ENCODE results near the gene SLC2A6.

The SLC2A6 gene, protein sequence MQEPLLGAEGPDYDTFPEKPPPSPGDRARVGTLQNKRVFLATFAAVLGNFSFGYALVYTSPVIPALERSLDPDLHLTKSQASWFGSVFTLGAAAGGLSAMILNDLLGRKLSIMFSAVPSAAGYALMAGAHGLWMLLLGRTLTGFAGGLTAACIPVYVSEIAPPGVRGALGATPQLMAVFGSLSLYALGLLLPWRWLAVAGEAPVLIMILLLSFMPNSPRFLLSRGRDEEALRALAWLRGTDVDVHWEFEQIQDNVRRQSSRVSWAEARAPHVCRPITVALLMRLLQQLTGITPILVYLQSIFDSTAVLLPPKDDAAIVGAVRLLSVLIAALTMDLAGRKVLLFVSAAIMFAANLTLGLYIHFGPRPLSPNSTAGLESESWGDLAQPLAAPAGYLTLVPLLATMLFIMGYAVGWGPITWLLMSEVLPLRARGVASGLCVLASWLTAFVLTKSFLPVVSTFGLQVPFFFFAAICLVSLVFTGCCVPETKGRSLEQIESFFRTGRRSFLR

GRCh38 chr9:133478851-133479711 lies at the start of gene SLC2A6:
Gene SLC2A6 (minus strand): TSS chr9:133479099. CDS start chr9:133479059, 40 bp downstream.
- DNase-seq = peak; percentile 89

- peak; percentile 62 for DNase-seq
Observed at GRCh38 chr9:133528001-133528875, 49.3 kb upstream of the SLC2A6 start.

DNA sequence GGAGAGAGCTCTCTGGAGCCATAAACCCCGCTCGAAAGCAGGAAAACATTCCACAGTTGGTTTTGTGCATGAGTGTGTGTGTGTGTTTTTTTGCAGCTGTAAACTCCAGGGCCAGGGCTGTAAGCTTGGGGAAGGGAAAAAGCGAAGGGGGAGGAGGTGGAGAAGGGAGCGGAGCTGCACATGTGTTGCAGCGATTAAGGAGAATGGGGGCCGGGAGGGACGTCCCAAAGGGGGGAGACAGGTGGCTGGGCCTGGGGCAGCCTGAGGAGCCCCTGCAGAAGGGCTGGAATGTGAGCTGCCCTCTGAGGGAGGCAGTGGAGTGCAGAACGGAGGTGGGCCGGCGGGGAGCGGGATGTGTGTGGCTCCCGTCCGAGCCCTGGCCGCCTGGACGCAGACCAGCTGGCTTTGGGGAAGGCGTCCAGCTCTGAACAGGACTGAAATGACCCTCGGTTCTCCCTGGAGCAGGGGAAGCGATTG lies 48.6 kb upstream of the SLC2A6 start:
- peak; percentile 88 for DNase-seq

GRCh38 chr9:133526721-133527321 lies 47.9 kb upstream of the SLC2A6 start:
- no peak for DNase-seq

DNA sequence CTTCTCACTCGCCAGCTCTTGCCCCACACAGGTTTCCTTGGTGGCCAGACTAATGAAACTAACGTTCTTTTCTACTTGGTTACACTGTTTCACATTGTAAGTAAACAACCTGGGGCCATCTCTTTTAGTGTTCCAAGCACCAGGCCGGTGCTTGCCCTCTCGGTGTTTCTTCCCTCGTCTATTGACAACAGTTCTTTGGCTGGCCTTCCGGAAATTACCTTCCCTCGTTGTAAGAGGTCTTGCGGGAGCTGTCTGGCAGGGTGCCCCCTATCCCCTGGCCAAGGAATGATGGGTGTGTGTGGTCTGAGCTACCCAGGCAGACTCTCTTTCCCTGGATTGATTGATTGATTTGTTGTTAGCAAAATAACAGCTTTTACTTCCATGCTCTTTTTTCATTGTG lies 46.8 kb upstream of the SLC2A6 start:
- no peak for DNase-seq

DNA sequence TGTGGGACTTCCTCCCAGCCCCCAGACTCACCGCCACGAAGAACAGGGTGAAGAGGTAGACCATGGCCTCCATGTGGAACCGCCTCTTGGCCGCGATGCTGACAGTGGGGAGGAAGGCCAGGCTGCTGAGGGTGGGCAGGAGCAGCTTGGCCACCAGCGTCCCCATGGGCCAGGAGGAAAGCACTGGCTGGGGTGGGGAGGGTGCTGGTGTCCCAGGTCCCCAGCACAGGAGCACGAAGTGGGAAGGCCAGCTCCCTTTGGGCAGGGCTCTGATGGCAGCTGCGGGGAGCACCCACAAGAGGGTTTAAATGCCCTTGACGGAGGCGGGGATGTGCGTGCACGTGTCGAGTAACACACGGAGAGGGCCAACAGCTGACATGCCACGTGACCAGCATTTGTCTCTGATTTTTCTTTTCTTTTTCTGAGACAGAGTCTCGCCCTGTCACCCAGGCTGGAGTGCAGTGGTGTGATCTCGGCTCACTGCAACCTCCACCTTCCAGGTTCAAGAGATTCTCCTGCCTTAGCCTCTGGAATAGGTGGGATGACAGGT lies 45.9 kb upstream of the SLC2A6 start, which contains the start of gene MYMK:
MYMK (minus strand) TSS at position 281 of the 550 bp plus-strand sequence; CDS start at position 166, 115 bp downstream.
- no peak for DNase-seq

GRCh38 chr9:133524146-133524545 lies 45.2 kb upstream of the SLC2A6 start:
- no peak for DNase-seq

- DNase-seq = no peak
Observed at GRCh38 chr9:133523106-133523505, 44.2 kb upstream of the SLC2A6 start.

DNA sequence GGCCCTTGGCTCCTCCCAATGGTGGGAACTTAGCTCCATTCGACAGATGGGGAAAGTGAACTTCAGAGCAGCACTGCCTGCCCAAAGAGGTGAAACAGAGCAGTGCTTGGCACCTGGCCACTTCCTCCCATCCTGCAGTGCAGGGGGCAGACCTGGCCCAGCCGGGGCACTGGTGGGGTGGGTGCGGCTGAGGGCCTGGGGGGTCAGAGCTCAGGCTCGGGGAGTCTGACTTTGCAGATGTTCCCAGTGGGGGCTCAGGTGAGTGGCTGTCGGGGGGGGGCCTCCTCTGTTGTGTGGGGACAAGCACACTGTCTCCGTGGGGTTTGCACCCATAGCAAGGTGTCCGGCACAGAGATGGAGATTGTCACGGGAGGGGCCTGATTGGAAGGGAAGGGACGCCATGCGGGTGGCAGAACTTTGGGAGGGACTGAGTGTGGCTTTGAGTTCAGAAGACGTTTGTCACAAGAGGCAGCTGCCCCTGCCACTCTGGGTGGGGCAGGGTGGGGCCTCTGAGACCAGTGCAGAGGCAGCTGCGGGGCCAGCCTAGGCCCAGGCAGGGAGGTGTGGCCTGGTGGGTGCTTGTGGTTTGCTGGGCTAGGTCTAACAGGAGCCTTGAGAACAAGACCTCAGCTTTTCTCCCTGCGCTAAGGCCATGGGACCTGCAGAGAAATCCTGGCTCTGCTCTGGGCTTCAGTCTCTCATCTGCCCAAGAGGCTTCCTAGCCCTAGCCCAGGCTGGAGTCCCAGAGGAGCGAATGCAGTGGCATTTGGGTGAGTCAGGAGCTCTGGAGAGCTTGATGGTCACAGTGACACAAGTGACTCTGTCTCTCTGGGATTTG lies 43.4 kb upstream of the SLC2A6 start:
- peak; percentile 77 for DNase-seq

DNA sequence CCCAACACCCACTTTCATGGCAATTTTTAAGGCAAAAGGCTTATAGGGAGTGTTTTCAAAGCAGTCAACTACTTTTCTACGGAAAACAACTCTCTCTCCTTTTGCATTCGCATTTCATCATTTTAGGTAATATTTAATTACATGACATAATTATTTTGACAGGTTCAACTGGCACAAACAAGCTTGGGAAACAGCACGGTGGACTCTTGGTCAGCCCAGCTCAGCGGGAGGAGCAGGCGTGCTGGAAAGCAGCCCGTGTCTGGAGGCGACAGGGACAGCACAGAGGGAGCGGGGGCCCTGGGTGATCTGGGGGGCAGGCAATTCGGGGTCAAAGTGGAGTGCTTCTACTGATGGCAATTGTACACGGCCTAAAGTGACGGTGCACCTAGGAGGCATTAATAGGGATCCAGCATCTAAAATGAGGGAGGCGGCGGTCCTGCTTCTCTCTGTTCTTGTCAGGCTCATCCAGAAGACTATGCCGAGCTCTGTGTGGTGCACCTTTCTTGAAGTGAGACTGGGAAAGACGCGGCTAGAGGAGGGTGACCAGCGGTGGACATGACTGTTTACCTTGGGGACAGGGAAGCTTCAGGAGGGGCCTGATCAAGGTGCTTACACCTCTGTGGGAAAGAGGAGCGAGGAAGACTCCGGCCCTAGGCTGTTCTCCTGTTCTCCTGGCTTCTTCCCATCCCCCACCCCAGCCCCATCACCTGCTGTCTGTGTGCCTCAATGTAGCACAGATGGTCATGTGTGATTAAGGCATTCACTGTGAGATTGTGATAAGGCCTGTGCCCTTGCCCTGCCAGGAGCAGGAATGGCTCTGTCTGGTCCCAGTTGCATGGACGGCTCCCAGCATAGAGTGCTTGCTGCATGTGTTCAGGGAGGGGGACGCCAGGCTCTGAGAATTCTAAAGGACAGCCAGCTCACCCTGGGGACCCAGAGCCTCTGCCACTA lies 42.5 kb upstream of the SLC2A6 start:
- no peak for DNase-seq

- no peak for DNase-seq
Observed at GRCh38 chr9:133520121-133520835, 41.4 kb upstream of the SLC2A6 start.

DNA sequence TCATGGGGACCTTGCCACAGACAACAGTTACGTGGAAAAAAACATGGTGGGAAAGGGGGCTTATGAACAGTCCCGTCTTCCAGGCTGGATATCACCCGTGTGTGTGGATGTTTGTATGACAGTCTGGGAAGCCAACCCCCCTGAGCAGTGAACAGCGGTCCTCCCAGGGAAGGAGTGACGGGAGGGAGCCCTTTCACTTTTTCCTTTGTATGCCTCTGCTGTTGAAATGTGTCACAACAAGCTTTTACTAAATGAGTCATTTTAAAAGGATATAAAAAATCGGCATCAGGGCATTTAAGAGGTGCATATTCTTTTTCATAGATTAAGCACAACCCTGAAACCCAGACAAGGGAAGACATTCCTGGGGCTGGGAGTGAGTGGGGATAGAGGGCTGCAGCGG lies 40.8 kb upstream of the SLC2A6 start:
- no peak for DNase-seq

GRCh38 chr9:133518706-133519449 lies 40.0 kb upstream of the SLC2A6 start:
- no peak for DNase-seq

DNA sequence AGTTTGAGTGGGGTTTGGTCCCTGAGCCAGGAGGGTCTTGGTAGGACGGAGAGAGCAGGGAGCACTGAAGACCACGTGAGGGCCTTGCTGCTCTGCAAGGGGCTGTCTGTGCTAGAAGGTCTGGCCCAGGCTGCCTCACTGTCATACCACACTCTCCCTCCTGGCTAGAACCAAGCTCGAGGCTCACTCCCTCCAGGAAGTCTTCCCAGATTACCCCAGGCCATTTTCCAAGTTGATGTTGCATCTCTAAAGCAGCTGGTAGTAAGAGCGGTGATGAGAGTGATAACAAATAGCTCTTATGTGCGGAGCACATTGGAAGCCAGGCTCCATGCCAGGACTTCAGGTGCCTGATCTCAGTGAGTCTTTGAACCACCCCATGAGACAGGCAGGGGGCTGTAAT lies 39.3 kb upstream of the SLC2A6 start:
- DNase-seq = no peak

DNA sequence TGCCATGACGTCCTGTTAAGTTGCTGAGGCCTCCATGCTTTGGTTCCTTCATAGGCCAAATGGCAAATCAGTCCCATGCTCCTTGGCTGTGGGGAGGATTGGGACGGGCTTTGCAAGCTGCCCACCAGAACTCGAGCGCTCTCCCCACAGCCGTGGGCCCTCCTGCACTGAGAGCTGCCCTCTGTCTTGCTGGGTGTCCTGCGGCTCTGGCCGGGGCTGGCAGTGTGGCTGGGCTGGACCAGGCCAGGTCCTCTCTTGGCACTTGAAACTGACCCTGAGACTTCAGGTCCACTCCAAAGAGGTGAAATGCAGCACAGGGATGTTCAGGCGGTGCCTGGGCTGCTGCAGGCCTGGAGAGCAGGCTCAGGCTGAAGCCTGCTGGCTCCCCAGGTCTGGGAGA lies 38.8 kb upstream of the SLC2A6 start:
- DNase-seq = no peak

GRCh38 chr9:133516961-133517350 lies 38.1 kb upstream of the SLC2A6 start:
- DNase-seq = no peak

DNA sequence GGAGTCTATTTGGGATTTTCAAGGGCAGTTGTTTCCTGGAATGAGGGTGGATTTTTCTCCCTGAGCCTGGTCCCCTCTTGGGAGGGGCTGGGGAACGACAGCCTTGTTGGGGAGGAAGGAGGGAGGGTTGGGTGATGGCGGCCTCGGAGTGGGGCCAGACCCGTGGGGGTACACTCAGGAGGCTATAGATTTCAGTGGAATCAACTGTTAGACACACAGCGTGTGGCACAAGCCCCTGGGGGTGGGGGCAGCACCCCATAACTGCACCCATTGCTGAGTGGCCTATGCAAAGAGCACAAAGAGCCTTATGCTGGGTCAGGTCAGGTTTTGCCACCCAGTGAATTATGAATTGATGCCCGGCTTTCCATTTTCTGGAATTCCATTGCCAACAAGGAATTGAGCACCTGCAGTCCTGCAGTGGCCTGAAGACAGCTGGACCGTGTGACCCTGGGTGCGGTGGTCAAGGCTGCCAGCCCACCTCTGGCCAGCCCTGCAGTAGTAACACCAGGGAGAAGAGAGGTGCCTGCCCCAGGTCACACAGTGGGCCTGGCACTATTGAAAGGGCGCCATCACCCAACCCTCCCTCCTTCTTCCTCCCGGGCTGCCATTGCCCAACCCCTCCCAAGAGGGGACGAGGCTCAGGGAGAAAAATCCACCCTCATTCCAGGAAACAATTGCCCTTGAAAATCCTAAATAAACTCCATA lies 37.5 kb upstream of the SLC2A6 start:
- DNase-seq = no peak
